Retina (tissue), 1 donor: ENCODE data around the gene R3HDM2.

Experiments used
- DNase-seq: peaks from one replicate; pipeline ENCODE4 v3.0.0-alpha.2; 2016

R3HDM2 gene

GRCh38 chr12:57465747-57466505 lies 35.1 kb upstream of the R3HDM2 start:
- no peak for DNase-seq

DNA sequence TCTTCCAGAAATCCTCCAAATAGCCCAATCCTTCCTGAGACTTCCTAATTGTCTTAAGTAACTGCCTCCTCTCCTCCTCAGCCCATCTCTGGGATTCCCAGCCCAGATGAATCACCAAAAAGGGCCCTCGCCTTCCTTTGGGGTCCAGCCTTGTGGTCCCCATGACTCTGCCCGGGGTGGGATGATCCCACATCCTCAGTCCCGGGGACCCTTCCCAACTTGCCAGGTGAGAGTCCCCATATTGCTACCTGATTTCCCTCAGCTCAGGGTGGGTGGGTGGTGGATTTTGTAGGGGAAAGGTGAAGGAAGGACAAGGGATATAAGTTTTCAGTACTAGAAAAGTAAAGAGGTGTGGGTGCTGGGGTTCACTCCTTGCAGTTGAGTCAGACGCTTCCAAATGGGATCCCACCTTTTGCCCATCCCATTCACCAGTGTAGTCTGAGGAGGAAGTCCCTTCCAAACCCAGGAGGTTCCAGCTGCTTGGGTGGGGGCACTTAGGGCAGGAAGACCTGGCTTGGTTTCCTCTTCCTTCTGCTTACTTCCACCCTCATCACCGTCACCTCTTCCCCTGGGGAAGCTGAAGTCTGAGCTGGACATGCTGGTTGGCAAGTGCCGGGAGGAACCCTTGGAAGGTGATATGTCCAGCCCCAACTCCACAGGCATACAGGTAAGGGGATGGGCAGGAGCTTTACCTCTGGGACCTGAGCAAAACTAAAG lies 34.3 kb upstream of the R3HDM2 start:
- DNase-seq: no peak

- DNase-seq: no peak
Measured at GRCh38 chr12:57464569-57464968, 33.7 kb upstream of the R3HDM2 start.

- DNase-seq: no peak
Measured at GRCh38 chr12:57462912-57463253, 32.0 kb upstream of the R3HDM2 start.

- peak; percentile 93 for DNase-seq
Measured at GRCh38 chr12:57462251-57462911, 31.5 kb upstream of the R3HDM2 start.

GRCh38 chr12:57461917-57462250 lies 31.0 kb upstream of the R3HDM2 start:
- peak; percentile 68 for DNase-seq

GRCh38 chr12:57461276-57461916 lies 30.6 kb upstream of the R3HDM2 start:
- no peak for DNase-seq

GRCh38 chr12:57460841-57461275 lies 30.0 kb upstream of the R3HDM2 start:
- peak; percentile 89 for DNase-seq

DNA sequence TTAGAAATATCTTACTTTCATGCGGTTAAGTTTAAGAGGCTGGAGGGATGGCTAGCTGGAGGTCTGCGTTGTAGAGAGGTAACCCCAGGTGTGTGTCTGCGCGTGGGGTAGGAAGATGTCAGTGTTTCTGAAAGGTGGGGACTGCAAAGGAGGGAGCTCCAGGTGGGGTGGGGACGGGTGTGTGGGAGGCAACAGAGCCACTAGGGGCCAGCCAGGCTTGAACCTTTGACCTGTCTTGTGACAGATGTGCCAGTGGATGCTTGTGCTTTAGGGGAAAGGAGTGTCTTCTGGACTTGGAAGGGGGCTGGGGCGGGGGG lies 29.6 kb upstream of the R3HDM2 start:
- no peak for DNase-seq

DNA sequence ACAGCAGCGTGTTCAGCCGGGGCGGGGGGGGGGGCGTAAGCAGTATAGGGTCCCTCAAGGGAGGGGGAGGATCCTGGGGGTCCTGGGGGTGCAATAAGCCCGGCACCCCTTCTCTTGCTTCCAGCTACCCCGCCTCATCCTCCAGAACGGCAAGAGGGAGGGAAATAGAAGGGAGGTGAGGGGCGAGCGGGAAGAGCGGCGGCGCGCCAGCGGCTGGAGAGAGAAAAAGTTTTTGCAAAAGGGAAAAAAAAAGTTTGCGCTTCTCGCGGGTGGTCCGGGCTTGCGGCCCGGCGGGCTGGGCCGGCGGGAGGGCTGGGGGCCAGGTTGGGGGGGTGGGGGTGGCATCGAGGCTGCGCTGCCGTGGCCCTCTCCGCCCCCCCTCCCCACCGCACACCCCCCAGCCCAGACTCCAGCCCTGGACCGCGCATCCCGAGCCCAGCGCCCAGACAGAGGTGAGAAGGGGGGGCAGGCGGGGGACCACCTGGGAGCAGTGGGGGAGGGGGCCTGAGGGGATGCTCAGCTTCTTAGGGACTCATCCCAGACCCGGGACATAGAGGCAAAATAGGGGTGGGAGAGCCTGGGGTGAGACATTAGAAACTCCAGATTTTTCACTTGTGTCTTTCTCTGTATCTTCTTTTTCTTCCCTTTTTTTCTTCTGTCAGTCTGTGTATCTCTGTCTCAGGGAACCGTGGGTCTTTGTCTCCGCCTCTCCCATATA lies 29.1 kb upstream of the R3HDM2 start, which contains the start of gene GLI1:
TSS of gene GLI1 (plus strand) at position 36 of the 718 bp plus-strand sequence. CDS start 3,907 bp downstream, outside the sequence.
- no peak for DNase-seq

DNA sequence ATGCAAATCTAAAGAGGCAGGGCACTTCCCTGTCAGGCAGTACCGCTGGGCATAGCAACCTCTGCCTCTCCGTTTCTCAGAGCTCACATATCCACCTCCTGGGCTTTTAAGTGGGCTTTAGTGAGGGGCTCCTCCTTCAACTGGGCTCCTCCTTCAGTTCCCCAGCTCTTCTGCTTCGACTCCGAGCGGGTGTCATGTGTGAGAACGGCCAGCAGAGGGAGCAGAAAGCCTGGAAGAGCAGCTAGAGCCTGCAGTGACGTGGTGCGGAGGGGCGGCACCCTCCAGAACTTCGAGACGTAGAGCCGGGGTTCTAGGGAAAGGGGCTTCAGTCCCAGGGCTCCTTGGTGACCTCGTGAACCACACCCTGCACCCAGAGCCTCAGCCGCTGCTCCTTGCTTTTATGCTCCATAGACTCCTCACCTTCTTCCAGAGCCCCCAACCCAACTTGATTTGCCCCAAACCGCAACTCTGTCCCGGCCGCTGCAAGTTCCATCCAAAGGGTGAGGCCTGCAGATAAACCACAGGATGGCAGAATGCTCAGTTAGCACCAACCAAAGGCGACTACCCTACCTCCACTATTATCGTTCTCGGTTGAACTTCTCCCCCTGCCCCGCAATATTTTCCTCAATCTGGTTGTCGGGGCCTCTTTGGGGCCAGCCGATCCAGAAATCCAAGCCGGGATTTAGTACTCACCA lies 28.4 kb upstream of the R3HDM2 start:
- DNase-seq: peak; percentile 96

DNA sequence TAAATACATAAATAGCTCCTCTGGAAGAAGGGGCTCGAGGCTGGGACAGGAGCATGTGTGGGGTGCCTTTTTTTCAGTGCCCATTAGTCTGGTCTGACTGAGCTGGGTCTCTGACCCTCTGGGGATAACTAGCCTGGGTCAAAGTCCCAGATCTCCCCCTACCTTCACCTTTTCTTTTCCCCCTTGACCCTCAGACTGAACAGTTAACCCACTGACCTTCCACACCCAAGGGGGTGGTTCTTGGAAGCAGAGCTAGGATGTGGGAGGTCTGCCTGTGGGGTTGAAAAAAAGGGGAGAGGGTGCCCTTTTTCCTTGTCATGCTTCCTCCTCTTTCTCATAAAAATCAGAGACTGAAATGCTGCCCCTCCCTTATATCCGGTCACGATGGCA lies 27.8 kb upstream of the R3HDM2 start:
- DNase-seq: no peak

GRCh38 chr12:57456737-57457490 lies 26.1 kb upstream of the R3HDM2 start:
- no peak for DNase-seq

GRCh38 chr12:57456145-57456700 lies 25.4 kb upstream of the R3HDM2 start:
- DNase-seq: peak; percentile 68

GRCh38 chr12:57455374-57456144 lies 24.7 kb upstream of the R3HDM2 start:
- DNase-seq: peak; percentile 18

GRCh38 chr12:57454566-57455373 lies 23.9 kb upstream of the R3HDM2 start, which contains the start of gene INHBE:
Gene INHBE, plus strand, starts transcription at chr12:57455307. Its CDS starts 230 bp downstream, at chr12:57455537.
- peak; percentile 50 for DNase-seq

- DNase-seq: no peak
Measured at GRCh38 chr12:57454213-57454565, 23.3 kb upstream of the R3HDM2 start.

GRCh38 chr12:57452937-57453509 lies 22.2 kb upstream of the R3HDM2 start:
- DNase-seq: peak; percentile 82
